Measurements from ENCODE around the gene ZNF681. TPM values are rescaled to one million over a fixed set of nuclear protein-coding genes. Genes with fewer than 3 reads are reported as not detected.

ZNF681 gene
- total and polyA plus RNA-seq, 2 of the 13 experiments (the other 11 are each of a cell fraction or from before 2014, with no cell fraction given) = not detected

DNA sequence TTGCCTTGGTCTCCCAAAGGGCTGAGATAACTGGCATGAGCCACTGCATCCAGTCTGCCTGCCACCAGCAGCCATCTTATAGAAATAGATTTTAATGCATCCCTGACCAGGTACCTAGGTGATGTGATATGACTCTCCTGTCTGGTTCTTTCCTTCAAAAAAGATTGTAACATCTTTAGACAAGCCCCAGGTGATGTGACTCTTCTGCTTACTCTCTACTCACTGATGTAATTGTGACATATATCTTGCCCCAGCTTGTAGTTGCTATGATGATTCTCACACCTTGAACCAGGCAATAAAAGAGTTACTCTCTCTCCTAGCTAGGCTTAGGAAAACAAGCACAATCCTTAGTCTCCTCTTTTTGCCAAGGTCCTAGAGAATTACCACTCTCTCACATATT is 30.6 kb upstream of the ZNF681 start (continued):
- TF ChIP-seq, protein P1, sequence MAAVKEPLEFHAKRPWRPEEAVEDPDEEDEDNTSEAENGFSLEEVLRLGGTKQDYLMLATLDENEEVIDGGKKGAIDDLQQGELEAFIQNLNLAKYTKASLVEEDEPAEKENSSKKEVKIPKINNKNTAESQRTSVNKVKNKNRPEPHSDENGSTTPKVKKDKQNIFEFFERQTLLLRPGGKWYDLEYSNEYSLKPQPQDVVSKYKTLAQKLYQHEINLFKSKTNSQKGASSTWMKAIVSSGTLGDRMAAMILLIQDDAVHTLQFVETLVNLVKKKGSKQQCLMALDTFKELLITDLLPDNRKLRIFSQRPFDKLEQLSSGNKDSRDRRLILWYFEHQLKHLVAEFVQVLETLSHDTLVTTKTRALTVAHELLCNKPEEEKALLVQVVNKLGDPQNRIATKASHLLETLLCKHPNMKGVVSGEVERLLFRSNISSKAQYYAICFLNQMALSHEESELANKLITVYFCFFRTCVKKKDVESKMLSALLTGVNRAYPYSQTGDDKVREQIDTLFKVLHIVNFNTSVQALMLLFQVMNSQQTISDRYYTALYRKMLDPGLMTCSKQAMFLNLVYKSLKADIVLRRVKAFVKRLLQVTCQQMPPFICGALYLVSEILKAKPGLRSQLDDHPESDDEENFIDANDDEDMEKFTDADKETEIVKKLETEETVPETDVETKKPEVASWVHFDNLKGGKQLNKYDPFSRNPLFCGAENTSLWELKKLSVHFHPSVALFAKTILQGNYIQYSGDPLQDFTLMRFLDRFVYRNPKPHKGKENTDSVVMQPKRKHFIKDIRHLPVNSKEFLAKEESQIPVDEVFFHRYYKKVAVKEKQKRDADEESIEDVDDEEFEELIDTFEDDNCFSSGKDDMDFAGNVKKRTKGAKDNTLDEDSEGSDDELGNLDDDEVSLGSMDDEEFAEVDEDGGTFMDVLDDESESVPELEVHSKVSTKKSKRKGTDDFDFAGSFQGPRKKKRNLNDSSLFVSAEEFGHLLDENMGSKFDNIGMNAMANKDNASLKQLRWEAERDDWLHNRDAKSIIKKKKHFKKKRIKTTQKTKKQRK (IDR thresholded peaks at IDR 0.05; ENCODE audit: low read length) = no peak

DNA sequence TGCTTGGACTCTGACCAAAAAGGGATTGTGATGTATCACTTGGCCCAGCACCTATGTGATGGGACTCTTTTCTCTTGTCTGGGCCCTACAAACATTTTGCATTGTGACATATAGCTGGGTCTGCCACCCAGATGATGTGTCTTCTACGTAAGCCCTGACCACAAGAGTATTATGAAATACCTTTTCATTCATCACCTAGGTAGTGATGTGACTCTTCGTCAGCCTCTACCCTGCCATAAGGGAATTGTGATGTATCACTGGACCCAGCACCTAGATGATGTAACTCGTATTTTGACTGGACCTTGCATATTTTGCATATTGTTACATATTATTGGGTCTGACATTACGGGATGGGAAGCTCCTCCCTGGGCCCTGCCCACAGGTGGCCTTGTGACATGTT is 29.7 kb upstream of the ZNF681 start:
- no peak for FAIRE-seq
- BruUV-seq (replicated peaks) = no TSS peak
- no peaks in the 10 kb centered on the region for H4K20me1 ChIP-seq (ENCODE audit: insufficient read depth, low read length)
- H2AFZ ChIP-seq (ENCODE audit: low read length) = no peak overlapping the region
- H3K79me2 ChIP-seq (ENCODE audit: insufficient read depth, low read length) = no peaks in the 10 kb centered on the region
- CTCF ChIA-PET (ENCODE audit: low intra/inter-chr PET ratio, low total read pairs) = no interaction called here
- in situ Hi-C loops (cut with HindIII; ENCODE audit: extremely low pct_ligation_motif_present, low pct_unique_long_range_greater_than_20kb) (loop anchor here (5.0 kb wide), 1 partner anchor 109 kb away; no protein-coding TSS in a partner anchor), intact Hi-C loops (cut with micrococcal nuclease; ENCODE audit: unreplicated experiment) (no loop called here)
- H3K9me3 ChIP-seq (ENCODE audit: low read length) = peaks cover 91% of the 10 kb centered on the region
- H3K36me3 ChIP-seq (replicated peaks in 1 of 2; ENCODE audit: control insufficient read depth in 1 of 2, insufficient read depth in 2 of 2, low read length in 2 of 2) = no peaks in the 10 kb centered on the region
- H3K4me3 ChIP-seq (replicated peaks in 1 of 3; ENCODE audit: insufficient read depth in 1 of 3, low read depth in 2 of 3, low read length in 3 of 3) = no peak overlapping the region
- DNase-seq (ENCODE audit: low spot score) = no peak
- no peaks in the 10 kb centered on the region for H3K4me1 ChIP-seq (ENCODE audit: insufficient read depth, low read length)
- H3K9ac ChIP-seq (ENCODE audit: insufficient read depth, low read depth, low read length) = no peak overlapping the region
- no peak overlapping the region for H3K4me2 ChIP-seq (ENCODE audit: low read depth, low read length)
- no peak for ATAC-seq
- WGBS (ENCODE audit: low lambda C conversion rate) = 5% methylated on average over 4 of the region's 4 CpGs
- POLR2A ChIA-PET = no interaction called here
- no peak overlapping the region for H3K27ac ChIP-seq (ENCODE audit: extremely low read length, insufficient read depth, low read length)
- H3K27me3 ChIP-seq (ENCODE audit: control insufficient read depth in 1 of 2, insufficient read depth in 2 of 2, low read length in 2 of 2) = no peaks in the 10 kb centered on the region; a peak in 1 of 5 replicates
- TF ChIP-seq ZNF563 (CRISPR knock-in tag; IDR thresholded peaks at IDR 0.05) (no peak), ZSCAN30 (CRISPR knock-in tag; IDR thresholded peaks at IDR 0.05) (no peak), TOPORS (CRISPR knock-in tag; IDR thresholded peaks at IDR 0.05) (no peak), SP1 (IDR thresholded peaks at IDR 0.05) (no peak), SP1 (CRISPR knock-in tag; IDR thresholded peaks at IDR 0.05) (no peak), MXD1 (CRISPR knock-in tag; IDR thresholded peaks at IDR 0.05) (no peak), ISL2 (CRISPR knock-in tag; IDR thresholded peaks at IDR 0.05) (no peak), SPEN (CRISPR knock-in tag; IDR thresholded peaks at IDR 0.05; ENCODE audit: low read depth) (no peak), TP53 (CRISPR knock-in tag; conservative IDR thresholded peaks at IDR 0.05) (no peak), ZNF781 (CRISPR knock-in tag; IDR thresholded peaks at IDR 0.05; ENCODE audit: borderline replicate concordance, not compliant biosample characterization) (no peak)
